HG02610 (cell line): ENCODE results near the gene CFAP97D1.

Experiments
- ATAC-seq: cut with Tn5 transposase; IDR thresholded peaks from one replicate; pipeline ENCODE4 v1.9.1; 2021; ENCODE audit warnings: mild to moderate bottlenecking, moderate library complexity; ENCODE audit not compliant: unreplicated experiment

The CFAP97D1 gene

DNA sequence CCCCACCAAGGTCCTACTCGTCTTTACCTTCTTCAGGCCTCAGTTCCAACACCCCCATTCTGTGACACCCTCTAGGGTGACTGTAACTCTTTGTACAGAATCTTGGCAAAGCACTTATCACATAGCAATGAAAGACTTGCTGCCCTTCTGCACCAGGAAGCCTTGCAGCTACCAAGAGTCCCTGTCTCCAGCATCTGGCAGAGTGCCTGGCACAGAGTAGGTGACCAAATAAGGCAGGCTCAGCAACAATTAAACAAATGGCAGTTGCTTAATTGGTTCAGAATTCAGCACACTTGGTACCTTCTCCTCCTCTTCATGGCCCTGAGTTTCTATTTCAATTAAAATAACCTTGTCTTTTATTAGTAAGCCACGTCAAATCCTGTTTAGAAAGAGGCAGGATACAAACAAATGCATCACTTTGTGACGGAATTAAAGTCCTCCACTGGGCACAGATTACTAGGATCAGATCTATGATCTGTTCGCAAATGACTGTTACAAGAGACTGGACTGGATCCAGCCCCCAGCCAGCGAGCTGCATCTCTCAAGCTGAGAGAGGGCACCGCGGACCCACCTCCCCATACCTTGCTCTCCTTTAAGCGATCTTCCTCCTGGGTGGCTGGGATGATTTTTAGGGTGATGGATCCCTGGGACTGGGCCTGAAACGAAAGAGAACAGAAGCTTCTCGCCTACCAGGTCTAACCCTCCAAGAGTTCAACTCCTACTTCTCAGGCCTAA lies 43.3 kb downstream of the CFAP97D1 start:
- no peak for ATAC-seq

DNA sequence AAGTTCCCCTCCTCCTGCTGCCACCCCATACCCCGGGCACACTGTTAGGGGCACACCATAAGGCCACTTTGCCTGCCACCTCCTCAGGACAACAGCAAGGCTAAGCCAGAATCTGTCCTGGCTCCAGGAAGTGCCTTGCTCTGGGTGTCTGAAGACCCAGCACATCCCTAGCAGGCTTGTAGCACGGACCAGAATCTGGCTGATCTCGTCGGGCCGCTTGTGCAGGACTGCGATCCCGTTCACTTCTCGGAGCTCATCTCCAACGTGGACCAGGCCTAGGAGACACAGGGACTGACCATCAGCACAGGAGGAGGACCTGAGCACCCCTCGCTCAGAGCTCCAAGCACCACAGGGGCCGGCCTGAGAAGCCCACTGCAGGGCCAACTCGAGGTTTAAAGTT lies 45.3 kb downstream of the CFAP97D1 start:
- no peak for ATAC-seq

DNA sequence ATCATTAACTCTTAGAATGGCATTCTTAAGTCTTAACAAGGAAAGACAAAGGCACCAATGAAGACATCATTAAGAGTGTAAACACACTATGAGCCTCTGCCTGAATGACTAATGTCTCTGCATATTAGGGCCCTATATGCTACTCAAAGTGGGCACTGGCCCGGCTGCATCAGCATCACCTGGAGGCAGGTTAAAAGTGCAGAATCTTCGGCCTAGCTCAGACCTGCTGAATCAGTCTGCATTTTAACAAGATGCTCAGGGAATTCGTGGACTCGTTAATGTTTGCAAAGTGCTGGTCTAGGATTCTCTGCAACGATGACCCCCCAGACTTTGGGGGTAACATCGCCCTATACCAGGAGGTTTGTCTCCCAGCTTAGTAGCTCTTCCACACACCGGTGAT lies 46.0 kb downstream of the CFAP97D1 start:
- no peak for ATAC-seq

DNA sequence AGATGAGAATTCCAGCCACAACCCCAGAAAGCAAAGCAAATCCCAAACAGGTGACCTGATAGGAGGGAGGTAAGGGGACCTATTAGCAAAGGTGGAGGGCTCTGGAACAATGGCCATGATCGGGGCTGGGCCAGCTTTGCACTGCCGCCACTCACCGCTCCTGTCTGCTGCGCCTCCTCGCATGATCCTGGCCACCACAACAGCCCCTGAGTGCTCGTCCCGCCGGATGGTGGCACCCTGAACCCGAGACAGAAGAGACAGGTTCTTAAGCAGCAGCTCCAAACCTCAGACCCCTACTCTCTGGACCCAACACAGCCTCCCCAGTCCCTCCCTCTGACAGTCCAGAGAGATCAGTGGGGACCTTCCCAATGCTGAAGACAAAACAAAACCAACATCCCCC lies 47.4 kb downstream of the CFAP97D1 start:
- no peak for ATAC-seq

DNA sequence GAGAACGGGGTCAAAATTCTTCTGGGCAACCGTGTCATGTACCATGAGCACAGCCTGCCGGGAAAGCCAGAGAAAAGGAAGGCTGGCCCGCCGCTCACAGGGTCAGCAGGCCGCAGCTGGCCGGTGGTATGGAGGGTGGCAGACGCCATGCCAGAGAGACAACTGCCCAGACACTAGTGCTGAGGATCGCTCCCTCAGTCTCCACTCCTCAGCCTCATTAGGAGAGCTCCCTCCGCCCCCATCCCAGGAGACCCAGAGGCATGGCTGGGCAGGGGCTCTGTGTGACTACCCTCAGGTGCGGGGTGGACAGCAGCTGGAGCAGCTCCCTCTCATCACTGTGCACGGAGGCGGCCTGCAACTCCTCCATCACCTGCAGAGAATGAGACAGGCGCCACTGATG lies 49.5 kb downstream of the CFAP97D1 start:
- ATAC-seq, result no peak

DNA sequence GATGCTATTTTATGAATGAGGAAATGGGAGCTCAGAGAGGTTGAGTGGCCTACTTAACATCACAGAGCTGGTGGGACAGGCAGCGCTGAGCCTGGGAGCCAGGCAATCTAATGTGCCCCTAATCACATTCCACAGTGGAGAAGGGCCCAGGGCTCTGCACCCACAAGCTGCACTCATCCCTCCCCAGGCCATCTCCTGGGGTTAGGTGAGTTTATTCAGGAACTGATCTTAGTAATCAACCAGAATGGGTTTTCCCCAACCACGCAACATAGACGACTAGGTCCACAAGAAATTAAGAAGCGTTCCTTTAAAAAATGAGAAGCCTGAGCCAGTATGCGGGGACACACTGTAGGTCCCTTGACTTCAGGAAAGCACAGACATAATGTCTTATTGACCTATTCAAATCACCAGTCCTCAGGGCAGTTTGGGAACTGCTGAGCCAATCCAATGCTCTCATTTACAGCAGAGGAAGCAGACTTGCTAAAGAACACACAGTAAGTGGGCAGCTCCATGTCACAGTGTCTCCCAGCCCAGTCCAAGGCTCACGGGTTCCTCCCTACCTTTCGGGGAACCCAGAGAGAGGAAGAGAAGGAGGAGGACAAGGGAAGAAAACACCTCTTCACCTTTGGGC lies 50.4 kb downstream of the CFAP97D1 start:
- no peak for ATAC-seq

DNA sequence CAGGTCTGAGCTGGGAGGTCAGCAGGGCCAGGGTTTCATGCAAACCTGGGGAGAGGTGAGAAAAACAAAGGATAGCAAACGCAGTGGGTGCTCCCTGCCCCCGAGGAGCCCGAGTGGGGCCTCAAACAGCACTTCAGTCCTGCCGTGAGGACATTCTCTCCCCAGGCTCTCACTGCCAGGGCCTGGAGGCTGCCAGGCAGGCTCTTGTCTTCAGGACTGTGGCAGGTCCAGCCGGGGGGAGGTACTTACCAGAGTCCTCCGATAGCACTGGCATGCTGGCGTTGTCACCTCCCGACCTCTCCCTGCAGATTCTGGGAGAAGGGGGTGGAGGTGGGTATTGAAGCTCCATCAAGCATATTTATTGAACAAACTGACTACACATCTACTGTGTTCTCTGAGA lies 51.4 kb downstream of the CFAP97D1 start:
- ATAC-seq, result no peak

DNA sequence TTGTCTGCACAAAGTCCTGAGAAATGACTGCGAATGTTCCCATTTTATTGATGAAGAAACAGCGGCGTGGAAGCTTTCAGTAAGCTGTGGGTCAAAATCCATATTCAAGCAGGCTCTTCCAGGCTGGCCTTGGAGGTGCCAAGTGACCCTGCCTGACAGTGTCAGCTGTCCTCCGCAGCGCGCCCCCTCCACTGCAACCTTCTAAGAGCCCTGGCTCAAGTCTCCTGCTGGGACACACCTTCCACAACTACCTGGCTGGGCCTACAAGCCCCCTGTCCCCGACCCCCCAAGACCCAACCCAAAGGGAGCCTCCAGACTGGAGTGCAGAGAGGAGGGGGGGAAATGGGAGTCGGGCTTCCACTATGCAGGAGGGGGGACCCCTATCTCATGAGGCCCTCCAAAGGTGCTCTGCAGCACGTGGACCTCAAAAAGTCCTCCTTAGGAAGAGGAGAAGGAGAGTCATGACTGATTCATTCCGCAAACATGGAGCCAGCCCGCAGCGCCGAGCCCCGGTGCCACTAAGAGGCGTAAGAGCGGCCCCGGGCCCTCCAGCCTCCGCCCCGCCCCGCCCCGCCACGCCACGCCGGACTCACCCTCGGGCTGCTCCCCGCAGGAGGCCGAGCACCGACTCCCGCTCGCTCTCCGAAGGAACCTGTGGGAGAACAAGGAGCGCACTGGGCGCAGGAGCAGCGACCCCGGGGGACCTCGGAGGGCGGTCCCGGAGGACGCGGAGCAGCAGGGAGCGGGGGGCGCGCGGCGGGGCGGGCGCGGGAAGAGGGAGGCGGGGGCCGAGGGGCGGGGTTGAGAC lies 52.1 kb downstream of the CFAP97D1 start:
- no peak for ATAC-seq

DNA sequence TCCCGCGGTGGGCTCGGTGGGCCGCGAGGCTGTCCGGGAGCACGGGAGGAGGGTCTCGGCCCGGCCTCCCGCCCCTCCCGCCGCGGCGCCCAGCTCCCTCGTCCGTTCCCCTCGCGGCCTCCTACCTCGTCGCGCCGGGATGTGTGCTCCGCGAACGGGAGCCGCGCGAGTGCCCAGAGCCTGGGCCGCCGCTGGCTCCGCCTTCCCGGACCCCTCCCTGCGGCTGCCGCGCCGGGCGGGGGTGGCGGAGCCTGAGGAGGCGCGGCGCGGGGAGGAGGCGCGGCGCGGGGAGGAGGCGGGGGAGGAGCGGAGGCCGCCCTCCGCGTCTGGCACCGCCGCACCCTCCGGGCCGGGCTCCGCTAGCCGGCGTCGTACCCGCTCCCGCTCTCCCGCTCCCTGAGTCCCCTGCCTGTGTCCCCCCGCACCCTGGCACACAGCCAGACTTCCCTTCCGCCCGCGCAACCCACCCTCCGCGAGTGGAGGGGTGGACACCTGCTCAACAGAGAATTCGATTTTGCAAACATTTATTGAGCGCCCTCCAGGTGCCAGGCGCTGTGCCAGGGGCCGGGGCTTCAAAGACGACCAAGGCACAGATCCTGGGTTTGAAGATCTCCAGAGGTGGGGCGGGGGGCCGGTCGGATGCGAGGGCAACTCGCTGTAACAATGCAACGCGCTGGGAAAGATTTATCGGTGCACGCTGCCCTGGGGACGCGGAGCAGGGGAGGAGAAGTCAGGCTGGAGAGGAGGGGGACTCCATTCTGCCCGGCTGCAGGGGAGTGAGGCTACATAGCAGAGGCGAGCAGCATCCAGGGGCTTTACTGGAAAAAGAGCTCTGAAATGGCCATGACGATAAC lies 53.0 kb downstream of the CFAP97D1 start, which contains the start of gene MPP3:
Gene MPP3, minus strand, starts transcription at position 171 of the 854 bp plus-strand sequence. CDS start 1,240 bp downstream, outside the sequence.
- ATAC-seq, result no peak

DNA sequence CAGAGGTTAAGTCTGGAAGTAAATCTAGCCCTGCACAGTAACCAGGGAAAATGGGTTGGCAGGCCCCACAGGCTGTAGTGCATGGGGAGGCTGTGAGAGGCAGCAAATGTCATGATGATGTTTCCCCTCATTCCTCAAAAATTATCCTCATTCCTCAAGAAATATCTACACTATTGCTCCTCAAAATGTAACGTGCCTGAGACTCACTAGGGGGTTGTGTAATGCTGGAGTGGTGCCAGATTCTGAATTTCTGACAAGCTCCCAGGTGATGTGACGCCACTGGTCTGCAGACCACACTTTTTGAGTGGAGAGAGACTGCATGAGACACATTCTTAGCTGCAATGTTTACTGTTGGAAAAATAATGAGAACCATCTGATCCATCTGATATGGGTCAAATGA lies 53.9 kb downstream of the CFAP97D1 start:
- no peak for ATAC-seq
